HG02763 (cell line): Measurements from ENCODE around the gene SLC38A11.

Experiments
- ATAC-seq: cut with Tn5 transposase; IDR thresholded peaks from one replicate; pipeline ENCODE4 v1.9.1; 2021; ENCODE audit warnings: mild to moderate bottlenecking, moderate library complexity; ENCODE audit not compliant: unreplicated experiment

Gene SLC38A11

DNA sequence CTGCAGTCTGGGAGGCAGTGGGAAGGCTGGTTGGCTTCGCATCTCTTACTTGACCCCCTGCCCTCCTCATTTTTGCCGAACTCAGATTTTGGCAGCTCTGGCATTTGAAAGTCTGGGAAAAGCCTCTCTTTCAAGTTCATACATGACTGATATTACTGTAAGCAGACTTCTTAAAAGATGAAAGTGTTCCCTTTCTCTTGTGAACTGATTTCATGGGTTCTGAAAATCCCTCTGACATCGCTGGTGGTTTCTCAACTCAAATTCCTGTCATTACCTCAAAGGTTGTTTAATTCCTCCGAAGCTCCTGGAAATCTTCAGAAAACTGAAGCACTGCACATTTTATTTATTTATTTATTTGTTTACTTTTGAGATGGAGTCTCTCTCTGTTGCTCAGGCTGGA, 16.9 kb upstream of the SLC38A11 start:
- no peak for ATAC-seq

- ATAC-seq = no peak
These were observed 14.8 kb upstream of the SLC38A11 start for GRCh38 chr2:164969909-164970690.

GRCh38 chr2:164967781-164968228, 12.5 kb upstream of the SLC38A11 start:
- no peak for ATAC-seq

DNA sequence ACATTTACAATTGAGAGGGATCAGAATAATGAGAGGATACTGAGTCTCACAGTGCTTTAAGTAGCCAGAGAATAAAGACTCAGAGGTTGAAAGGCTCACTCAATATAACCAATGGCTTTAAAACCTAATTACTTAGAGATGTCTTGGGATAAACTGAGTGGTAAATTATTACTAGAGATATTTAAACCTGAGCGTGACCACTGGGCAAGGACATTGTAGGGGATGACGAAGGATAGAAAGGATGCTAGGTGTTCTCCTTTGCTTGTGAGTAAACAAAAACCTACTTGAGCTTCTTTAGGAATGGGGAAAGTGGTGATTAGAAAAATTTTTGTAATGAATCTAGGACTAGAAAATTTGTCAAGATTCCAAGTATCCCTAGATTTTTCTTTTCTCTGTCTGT, 12.0 kb upstream of the SLC38A11 start:
- ATAC-seq = no peak

DNA sequence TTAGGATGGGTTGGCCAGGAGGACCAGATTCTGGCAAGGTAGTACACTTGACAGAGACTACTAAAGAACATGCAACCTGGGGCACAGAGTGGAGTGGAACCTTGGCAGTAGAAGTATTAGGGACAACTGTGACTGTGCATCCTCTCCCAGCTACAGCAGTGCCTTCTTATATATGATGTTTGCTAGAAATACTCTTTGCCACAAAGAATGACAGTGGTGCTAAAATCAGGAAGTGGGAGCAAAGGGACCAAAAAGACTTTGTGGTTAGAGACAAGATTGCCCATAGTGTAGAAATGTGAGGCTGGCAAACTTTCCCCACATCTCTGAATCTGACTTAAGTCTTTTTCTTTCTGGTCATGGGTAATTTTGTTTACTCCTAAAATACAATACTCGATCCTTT, 9.4 kb upstream of the SLC38A11 start:
- ATAC-seq = no peak

DNA sequence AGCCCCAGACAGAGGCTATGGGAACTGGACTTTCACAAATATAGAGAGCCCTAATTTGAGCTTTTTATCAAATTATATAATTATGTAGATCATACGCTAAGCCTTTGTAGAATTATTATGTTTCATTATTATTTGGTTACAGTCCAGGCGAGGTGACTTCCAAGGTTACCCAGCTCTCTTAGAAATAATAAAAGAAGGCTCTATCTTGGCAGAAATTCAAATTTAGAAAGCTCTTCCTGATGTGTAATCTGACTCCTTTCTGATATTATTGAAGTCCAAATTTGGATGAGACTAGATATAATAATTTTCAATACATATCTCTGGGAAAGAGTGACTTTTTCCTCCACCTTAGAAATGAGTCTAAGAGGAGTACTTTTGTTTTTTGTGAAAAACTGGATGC, 4.8 kb upstream of the SLC38A11 start:
- no peak for ATAC-seq

GRCh38 chr2:164954186-164954585, 1.1 kb downstream of the SLC38A11 start:
- ATAC-seq = no peak

DNA sequence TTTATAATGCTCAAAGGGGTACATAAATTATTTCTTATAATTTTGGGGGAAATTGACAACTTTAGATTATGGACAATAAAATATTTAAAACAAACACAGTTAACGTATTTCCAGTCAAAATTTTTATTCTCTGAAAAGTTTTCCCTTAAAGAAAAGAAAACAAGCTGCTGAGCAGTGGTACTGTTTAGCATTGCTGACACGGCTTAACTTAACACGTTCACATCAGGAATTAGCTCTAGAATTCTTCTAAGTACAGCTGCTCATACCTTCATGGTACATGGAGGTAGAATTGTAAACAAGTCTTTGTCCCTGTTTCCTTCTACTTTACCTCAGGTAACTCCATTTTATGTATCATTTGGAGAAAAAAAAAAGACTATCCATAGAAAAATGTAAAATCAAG, 2.0 kb downstream of the SLC38A11 start:
- ATAC-seq = no peak

GRCh38 chr2:164952057-164952702, 3.1 kb downstream of the SLC38A11 start:
- ATAC-seq = no peak

DNA sequence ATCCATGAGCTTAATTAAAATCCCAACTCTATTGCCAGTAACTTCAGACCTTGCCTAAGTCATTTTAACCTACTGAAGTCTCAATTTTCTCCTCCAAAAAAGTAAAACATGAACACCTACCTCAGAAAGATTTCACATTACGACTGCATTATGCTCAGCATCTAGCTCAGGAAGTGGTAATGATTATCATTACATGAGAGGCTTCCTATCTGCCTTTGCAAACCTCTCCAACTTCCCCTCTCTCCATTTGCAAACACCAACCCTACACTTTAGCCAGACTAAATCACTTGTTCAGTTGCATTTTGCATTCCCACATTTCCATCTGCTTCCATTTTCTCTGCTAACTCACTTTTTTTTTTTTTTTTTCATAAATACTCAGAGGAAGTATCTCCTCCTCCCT, 6.8 kb downstream of the SLC38A11 start:
- ATAC-seq = no peak

DNA sequence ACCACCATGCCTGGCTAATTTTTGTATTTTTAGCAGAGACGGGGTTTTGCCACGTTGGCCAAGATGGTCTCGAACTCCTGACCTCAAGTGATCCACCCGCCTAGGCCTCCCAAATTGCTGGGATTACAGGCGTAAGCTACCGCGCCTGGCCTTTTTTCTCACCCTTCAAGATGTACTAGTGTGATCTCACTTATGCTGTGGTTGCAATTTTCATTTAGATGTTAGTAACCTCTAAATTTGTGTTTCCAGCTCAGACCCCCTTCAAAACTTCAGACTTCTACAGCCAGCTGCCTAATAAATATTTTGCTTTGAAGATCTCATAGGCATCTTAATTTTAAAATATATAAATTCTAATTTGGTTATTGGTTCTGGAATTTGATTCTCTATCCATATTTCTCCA, 8.0 kb downstream of the SLC38A11 start:
- ATAC-seq = no peak

DNA sequence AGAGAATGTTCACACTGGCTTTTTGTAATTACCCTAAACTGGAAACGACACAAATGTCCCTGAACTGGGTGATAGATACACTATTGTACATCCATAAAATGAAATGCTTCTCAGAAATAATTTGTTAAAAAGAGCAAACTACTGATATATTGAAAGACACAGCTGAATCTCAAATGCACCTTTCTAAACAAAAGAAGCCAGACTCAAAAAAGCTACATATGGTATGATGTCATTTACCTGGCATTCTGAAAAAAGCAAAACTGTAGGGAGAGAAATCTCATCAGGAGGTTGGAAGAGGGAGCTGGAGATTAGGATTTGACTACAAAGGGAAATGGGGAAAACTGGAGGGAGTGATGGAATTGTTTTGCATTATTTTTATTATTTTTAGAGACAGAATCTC, 12.0 kb downstream of the SLC38A11 start:
- no peak for ATAC-seq

DNA sequence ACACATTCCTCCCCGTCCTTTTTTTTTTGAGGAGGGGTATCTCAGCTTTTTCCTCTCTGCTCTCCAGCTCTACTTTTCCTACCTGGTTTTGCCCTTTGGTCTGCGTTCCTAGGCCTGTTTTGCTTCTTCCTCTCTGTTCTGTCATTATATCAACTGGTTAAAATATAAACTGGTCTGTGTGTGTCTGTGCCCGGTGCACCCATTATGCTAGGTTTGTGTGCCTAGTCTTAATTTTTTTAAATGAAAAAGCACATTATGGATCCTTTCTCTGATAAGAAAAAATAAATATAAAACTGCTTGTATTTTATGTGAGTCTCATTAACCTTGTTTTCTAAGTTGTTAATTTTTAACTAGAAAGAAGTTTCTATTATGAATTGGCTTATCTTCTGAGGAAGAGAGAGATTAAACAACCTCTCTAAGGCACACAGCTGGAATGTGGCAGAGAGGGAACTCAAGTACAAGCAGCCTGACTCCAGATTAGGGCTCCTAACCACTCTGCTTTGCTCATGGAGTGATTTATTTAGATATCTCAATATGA, 17.4 kb downstream of the SLC38A11 start:
- no peak for ATAC-seq

DNA sequence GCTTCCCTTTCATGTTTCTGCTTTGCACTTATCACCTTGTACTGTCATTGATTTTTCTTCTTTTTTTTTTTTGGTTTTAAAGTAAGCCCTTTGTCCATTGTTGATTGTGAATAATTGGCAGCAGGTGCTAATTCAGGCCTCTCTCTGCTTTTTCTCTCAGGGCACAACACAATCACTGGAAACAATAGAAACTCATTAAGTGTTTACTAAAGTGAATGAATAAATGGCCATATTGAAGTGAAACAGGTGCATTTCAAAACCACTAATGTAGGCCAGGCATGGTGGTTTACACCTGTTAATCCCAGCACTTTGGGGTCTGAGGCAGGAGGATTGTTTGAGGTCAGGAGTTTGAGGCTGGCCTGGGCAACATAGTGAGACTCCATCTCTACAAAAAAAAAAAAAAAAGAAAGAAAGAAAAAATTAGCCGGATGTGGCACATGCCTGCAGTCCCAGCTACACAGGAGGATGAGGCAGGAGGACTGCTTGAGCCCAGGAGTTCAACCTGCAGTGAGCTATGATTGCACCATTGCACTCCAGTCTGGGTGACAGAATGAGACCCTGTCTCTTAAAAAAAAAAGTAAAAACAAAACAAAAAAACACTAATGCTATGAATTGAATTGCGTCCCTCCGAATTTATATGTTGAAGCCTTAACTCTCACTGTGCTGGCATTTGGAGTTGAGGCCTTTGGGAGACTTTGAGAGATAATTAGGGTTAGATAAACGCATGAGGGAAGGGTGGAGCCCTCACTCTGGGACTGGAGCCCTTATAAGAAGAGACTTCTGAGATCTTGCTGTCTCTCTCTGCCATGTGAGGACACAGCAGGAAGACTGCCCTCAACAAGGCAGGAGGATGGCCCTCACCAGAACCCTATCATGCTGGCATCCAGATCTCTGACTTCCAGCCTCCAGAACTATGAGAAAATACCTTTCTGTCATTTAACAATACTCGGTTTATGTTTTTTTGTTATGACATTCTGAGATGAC, 19.9 kb downstream of the SLC38A11 start:
- ATAC-seq = no peak

DNA sequence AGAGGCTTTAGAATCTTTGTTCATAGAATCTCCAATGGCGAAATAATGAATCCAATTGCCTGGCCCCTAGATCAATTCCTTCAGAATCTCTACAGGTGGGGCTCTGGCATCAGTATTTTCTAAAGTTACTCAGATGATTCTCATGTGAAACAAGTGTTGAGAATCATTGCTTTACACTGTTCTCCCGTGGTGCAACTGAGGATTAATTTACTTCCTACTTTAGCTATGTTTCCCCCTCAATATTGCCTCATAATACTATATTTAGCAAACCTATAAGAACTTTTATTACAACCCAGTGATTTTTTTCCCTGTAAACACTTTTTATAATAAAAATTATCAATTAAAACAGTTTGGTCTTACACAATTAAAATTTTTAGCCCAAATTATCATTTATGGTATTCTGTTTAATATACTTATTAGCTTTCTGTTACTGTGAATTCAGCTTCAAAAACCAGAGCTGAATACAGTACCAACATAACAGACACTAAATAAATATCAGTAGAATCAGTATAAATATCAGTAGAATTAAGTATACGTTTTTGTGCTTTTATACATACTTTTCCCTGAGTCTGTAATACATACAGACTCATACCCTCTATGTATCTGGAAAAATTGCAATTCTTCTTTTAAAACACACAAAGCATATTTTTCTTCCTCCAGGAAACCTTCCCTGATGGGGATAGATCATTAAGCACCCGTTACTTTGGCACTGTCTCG, 20.8 kb downstream of the SLC38A11 start:
- ATAC-seq = no peak

- no peak for ATAC-seq
These were observed 21.6 kb downstream of the SLC38A11 start for GRCh38 chr2:164933671-164934189.

DNA sequence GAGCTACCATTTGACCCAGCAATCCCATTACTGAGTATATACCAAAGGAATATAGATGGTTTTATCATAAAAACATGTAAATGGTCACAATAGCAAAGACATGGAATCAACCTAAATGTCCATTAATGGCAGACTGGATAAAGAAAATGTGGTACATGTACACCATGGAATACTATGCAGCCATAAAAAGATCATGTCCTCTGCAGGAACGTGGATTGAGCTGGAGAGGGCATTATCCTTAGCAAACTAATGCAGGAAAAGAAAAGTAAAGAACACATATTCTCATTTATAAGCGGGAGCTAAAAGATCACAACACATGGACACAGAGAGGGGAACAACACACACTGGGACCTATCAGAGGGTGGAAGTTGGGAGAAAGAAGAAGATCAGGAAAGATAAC, 22.9 kb downstream of the SLC38A11 start:
- ATAC-seq = no peak

GRCh38 chr2:164928101-164928673, 27.1 kb downstream of the SLC38A11 start:
- ATAC-seq = no peak

DNA sequence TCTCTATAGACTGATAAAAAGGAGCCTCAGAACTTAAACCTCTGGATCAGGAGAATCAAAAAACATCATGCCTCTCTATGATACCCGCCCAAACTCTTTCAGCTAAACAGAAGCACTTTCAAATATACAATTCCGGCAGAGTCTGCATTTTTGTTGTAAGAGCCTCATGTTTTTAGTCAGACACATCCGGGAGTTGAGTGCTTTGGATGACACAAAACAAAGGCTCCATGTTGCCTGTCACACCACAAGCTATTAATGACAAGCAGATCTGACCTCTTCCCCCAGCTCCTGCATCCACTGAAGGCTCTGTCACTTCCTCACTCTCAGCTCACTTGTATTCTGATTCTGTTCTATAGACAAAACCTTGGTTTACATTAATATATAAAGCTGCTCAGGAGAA, 33.2 kb downstream of the SLC38A11 start:
- no peak for ATAC-seq

DNA sequence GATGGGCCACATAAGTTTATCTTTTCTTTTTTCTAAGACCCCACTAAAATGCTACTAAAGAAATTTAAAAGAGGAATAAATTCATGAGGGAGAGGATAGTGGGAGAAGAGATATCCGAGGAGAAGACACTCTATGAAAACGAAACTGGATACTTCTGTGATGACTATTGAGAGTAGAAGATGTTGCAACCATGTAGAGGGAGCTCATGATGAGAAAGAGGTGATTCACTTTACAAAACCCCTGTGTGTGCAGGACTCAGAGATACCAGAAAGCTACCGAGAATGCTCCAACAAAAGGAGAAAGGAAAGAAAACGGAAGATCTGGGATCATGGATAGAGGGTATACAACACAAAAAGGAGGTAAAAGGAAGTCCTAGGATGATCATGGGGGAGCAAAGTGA, 34.9 kb downstream of the SLC38A11 start:
- ATAC-seq = no peak
